Measurements from ENCODE around the gene OR6B3.
"Not testable (repeated sequence)": the region's sequence is repeated elsewhere in the genome, so short reads cannot be mapped to it uniquely, and the experiment has no call there.

The OR6B3 gene

GRCh38 chr2:240044096-240044495 is 9.2 kb downstream of the OR6B3 start:
- DNase-seq (ENCODE audit: low read depth): not testable (repeated sequence)

GRCh38 chr2:240043279-240043989 is 9.9 kb downstream of the OR6B3 start:
- no peak for DNase-seq (ENCODE audit: low read depth)

- DNase-seq (ENCODE audit: low read depth): no peak
Observed at GRCh38 chr2:240042740-240043139, 10.6 kb downstream of the OR6B3 start.

- no peak for DNase-seq (ENCODE audit: low read depth)
Observed at GRCh38 chr2:240041363-240041762, 12.0 kb downstream of the OR6B3 start.

GRCh38 chr2:240037358-240037757 is 16.0 kb downstream of the OR6B3 start:
- no peak for DNase-seq (ENCODE audit: low read depth)

- DNase-seq (ENCODE audit: low read depth): no peak
Observed at GRCh38 chr2:240033330-240033678, 20.0 kb downstream of the OR6B3 start.

GRCh38 chr2:240032406-240033329 is 20.7 kb downstream of the OR6B3 start:
- DNase-seq (ENCODE audit: low read depth): no peak

- DNase-seq (ENCODE audit: low read depth): no peak
Observed at GRCh38 chr2:240030379-240031094, 22.8 kb downstream of the OR6B3 start, which contains the start of gene OR6B2. Gene OR6B2, minus strand, starts transcription at chr2:240030429. Its CDS starts 0 bp downstream, at chr2:240030429.

GRCh38 chr2:240024766-240025165 is 28.6 kb downstream of the OR6B3 start:
- DNase-seq (ENCODE audit: low read depth): no peak

- DNase-seq (ENCODE audit: low read depth): no peak
Observed at GRCh38 chr2:240023792-240024191, 29.5 kb downstream of the OR6B3 start.

- DNase-seq (ENCODE audit: low read depth): peak; percentile 31
Observed at GRCh38 chr2:240021488-240022104, 31.7 kb downstream of the OR6B3 start.

GRCh38 chr2:240018071-240018750 is 35.1 kb downstream of the OR6B3 start:
- no peak for DNase-seq (ENCODE audit: low read depth)

GRCh38 chr2:240014327-240014726 is 39.0 kb downstream of the OR6B3 start:
- no peak for DNase-seq (ENCODE audit: low read depth)

GRCh38 chr2:240013343-240013742 is 40.0 kb downstream of the OR6B3 start:
- no peak for DNase-seq (ENCODE audit: low read depth)

- DNase-seq (ENCODE audit: low read depth): no peak
Observed at GRCh38 chr2:240002983-240003382, 50.3 kb downstream of the OR6B3 start.

GRCh38 chr2:240000671-240001070 is 52.6 kb downstream of the OR6B3 start:
- DNase-seq (ENCODE audit: low read depth): no peak

GRCh38 chr2:239997686-239998409 is 55.5 kb downstream of the OR6B3 start:
- DNase-seq (ENCODE audit: low read depth): no peak

Measured in T-helper 22 cell (primary cell).